ENCODE results near the gene RER1.

GRCh38 chr1:2378441-2378851, 13.2 kb upstream of the RER1 start:
- TF ChIP-seq CEBPB (IDR thresholded peaks at IDR 0.05; ENCODE audit: low read depth) = no peak
- TF ChIP-seq CTCF (IDR thresholded peaks at IDR 0.05 in 2 of 3, conservative IDR thresholded peaks at IDR 0.05 in 1 of 3; ENCODE audit: borderline replicate concordance in 1 of 3, insufficient read depth in 1 of 3, low read depth in 2 of 3, low read length in 2 of 3) = no peak
